Hematopoietic multipotent progenitor cell treated with erythropoietin and hydrocortisone succinate and interleukin-3 and kit ligand, for 15 days (in vitro differentiated cells): ENCODE data around the gene CADM1.

Experiments used
- DNase-seq: peaks from one replicate; pipeline ENCODE4 v3.0.0-alpha.2; 2015; ENCODE audit warnings: low spot score

CADM1 gene

GRCh38 chr11:115276191-115276590 lies 228.0 kb downstream of the CADM1 start:
- no peak for DNase-seq

GRCh38 chr11:115275045-115275444 lies 229.2 kb downstream of the CADM1 start:
- DNase-seq: no peak

GRCh38 chr11:115272925-115273324 lies 231.3 kb downstream of the CADM1 start:
- DNase-seq: no peak

GRCh38 chr11:115271643-115272042 lies 232.6 kb downstream of the CADM1 start:
- DNase-seq: no peak

GRCh38 chr11:115269191-115269950 lies 234.8 kb downstream of the CADM1 start:
- no peak for DNase-seq

GRCh38 chr11:115267871-115268270 lies 236.3 kb downstream of the CADM1 start:
- DNase-seq: no peak

- DNase-seq: no peak
Measured at GRCh38 chr11:115267238-115267781, 236.9 kb downstream of the CADM1 start.

- DNase-seq: no peak
Measured at GRCh38 chr11:115266066-115266639, 238.1 kb downstream of the CADM1 start.

- DNase-seq: no peak
Measured at GRCh38 chr11:115263799-115264656, 240.2 kb downstream of the CADM1 start.

- DNase-seq: no peak
Measured at GRCh38 chr11:115258216-115258615, 246.0 kb downstream of the CADM1 start.

GRCh38 chr11:115257678-115258077 lies 246.5 kb downstream of the CADM1 start:
- DNase-seq: no peak

GRCh38 chr11:115257270-115257669 lies 246.9 kb downstream of the CADM1 start:
- DNase-seq: no peak

GRCh38 chr11:115256397-115257197 lies 247.6 kb downstream of the CADM1 start:
- DNase-seq: no peak

GRCh38 chr11:115255006-115255762 lies 249.0 kb downstream of the CADM1 start:
- DNase-seq: no peak

- no peak for DNase-seq
Measured at GRCh38 chr11:115251126-115251525, 253.1 kb downstream of the CADM1 start.

GRCh38 chr11:115249061-115249578 lies 255.1 kb downstream of the CADM1 start:
- DNase-seq: no peak

- no peak for DNase-seq
Measured at GRCh38 chr11:115247953-115248352, 256.3 kb downstream of the CADM1 start.

GRCh38 chr11:115247361-115247760 lies 256.9 kb downstream of the CADM1 start:
- DNase-seq: no peak

- no peak for DNase-seq
Measured at GRCh38 chr11:115244758-115245157, 259.5 kb downstream of the CADM1 start.

GRCh38 chr11:115244296-115244695 lies 259.9 kb downstream of the CADM1 start:
- DNase-seq: no peak

GRCh38 chr11:115242982-115243381 lies 261.2 kb downstream of the CADM1 start:
- DNase-seq: no peak
